ENCODE measurements around the gene FAM13A. TPM values are rescaled to one million over a fixed set of nuclear protein-coding genes. Genes with fewer than 3 reads are reported as not detected.

Gene FAM13A
- polyA plus RNA-seq, 1 donor from 2014 or later = 4.0 TPM

- Histone ChIP-seq H3K4me3 (ENCODE audit: low read length) (no peak overlapping the region), H3K9me3 (ENCODE audit: low read length) (no peaks in the 10 kb centered on the region), H4K20me1 (ENCODE audit: insufficient read depth) (no peaks in the 10 kb centered on the region), H3K27me3 (ENCODE audit: insufficient read depth, low read depth, low read length) (no peaks in the 10 kb centered on the region), H3K9me2 (ENCODE audit: insufficient read depth, low read length) (no peaks in the 10 kb centered on the region), H2AFZ (ENCODE audit: low read depth, low read length) (no peak overlapping the region), H3K9ac (ENCODE audit: low read length) (no peak overlapping the region), H3K36me3 (ENCODE audit: insufficient read depth, low read length) (no peaks in the 10 kb centered on the region), H3K4me2 (ENCODE audit: low read length) (no peak overlapping the region), H3K27ac (ENCODE audit: low read length) (no peak overlapping the region), H3K79me2 (replicated peaks; ENCODE audit: insufficient read depth, low read length) (no peaks in the 10 kb centered on the region), H3F3A (ENCODE audit: insufficient read depth, low read length, poor library complexity, severe bottlenecking) (no peaks in the 10 kb centered on the region)
- TF ChIP-seq MXI1 (conservative IDR thresholded peaks at IDR 0.05; ENCODE audit: poor library complexity, severe bottlenecking) (no peak), EZH2 (IDR thresholded peaks at IDR 0.05; ENCODE audit: borderline replicate concordance, insufficient read depth, low read length, poor library complexity, severe bottlenecking) (no peak), EP300 (conservative IDR thresholded peaks at IDR 0.05; ENCODE audit: poor library complexity, severe bottlenecking) (no peak), POLR2AphosphoS5 (IDR thresholded peaks at IDR 0.05) (no peak), TAF1 (IDR thresholded peaks at IDR 0.05; ENCODE audit: low read depth) (no peak), RAD21 (conservative IDR thresholded peaks at IDR 0.05) (no peak), REST (IDR thresholded peaks at IDR 0.05; ENCODE audit: borderline replicate concordance) (no peak), SMC3 (conservative IDR thresholded peaks at IDR 0.05; ENCODE audit: poor library complexity) (no peak)
- TF ChIP-seq, protein P1, sequence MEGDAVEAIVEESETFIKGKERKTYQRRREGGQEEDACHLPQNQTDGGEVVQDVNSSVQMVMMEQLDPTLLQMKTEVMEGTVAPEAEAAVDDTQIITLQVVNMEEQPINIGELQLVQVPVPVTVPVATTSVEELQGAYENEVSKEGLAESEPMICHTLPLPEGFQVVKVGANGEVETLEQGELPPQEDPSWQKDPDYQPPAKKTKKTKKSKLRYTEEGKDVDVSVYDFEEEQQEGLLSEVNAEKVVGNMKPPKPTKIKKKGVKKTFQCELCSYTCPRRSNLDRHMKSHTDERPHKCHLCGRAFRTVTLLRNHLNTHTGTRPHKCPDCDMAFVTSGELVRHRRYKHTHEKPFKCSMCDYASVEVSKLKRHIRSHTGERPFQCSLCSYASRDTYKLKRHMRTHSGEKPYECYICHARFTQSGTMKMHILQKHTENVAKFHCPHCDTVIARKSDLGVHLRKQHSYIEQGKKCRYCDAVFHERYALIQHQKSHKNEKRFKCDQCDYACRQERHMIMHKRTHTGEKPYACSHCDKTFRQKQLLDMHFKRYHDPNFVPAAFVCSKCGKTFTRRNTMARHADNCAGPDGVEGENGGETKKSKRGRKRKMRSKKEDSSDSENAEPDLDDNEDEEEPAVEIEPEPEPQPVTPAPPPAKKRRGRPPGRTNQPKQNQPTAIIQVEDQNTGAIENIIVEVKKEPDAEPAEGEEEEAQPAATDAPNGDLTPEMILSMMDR (IDR thresholded peaks at IDR 0.05; ENCODE audit: poor library complexity, severe bottlenecking) = no peak
Measured at GRCh38 chr4:88965053-88965452, 91.9 kb downstream of the FAM13A start.

DNA sequence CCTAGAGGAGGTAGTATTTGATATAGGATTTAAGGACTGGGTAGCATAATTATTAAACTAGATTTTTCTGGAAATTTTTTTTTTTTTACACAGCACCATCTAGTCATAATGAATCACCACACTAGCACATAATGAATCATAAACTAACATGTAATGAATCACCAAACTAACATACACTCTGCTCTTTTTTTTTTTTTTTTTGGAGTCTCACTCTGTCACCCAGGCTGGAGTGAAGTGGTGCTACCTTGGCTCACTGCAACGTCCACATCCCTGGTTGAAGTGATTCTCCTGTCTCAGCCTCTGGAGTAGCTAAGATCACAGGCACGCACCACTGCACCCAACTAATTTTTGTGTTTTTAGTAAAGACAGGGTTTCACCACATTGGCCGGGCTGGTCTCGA, 92.5 kb downstream of the FAM13A start:
- Histone ChIP-seq H3F3A (ENCODE audit: insufficient read depth, low read length, poor library complexity, severe bottlenecking) (no peaks in the 10 kb centered on the region), H3K9me3 (ENCODE audit: low read length) (no peaks in the 10 kb centered on the region), H3K4me2 (ENCODE audit: low read length) (no peak overlapping the region), H3K27me3 (ENCODE audit: insufficient read depth, low read depth, low read length) (no peaks in the 10 kb centered on the region), H3K36me3 (ENCODE audit: insufficient read depth, low read length) (no peaks in the 10 kb centered on the region), H3K9ac (ENCODE audit: low read length) (no peak overlapping the region), H4K20me1 (ENCODE audit: insufficient read depth) (no peaks in the 10 kb centered on the region), H3K79me2 (replicated peaks; ENCODE audit: insufficient read depth, low read length) (no peaks in the 10 kb centered on the region), H3K27ac (ENCODE audit: low read length) (no peak overlapping the region), H3K9me2 (ENCODE audit: insufficient read depth, low read length) (no peaks in the 10 kb centered on the region), H2AFZ (ENCODE audit: low read depth, low read length) (no peak overlapping the region), H3K4me3 (ENCODE audit: low read length) (no peak overlapping the region)
- TF ChIP-seq SMC3 (conservative IDR thresholded peaks at IDR 0.05; ENCODE audit: poor library complexity) (no peak), TAF1 (IDR thresholded peaks at IDR 0.05; ENCODE audit: low read depth) (no peak), POLR2AphosphoS5 (IDR thresholded peaks at IDR 0.05) (no peak), RAD21 (conservative IDR thresholded peaks at IDR 0.05) (no peak), REST (IDR thresholded peaks at IDR 0.05; ENCODE audit: borderline replicate concordance) (no peak), MXI1 (conservative IDR thresholded peaks at IDR 0.05; ENCODE audit: poor library complexity, severe bottlenecking) (no peak), EP300 (conservative IDR thresholded peaks at IDR 0.05; ENCODE audit: poor library complexity, severe bottlenecking) (no peak), EZH2 (IDR thresholded peaks at IDR 0.05; ENCODE audit: borderline replicate concordance, insufficient read depth, low read length, poor library complexity, severe bottlenecking) (no peak)
- TF ChIP-seq, protein P1 (IDR thresholded peaks at IDR 0.05; ENCODE audit: poor library complexity, severe bottlenecking) = no peak
